Mucosa of descending colon (tissue), 3 donors: Measurements from ENCODE around the gene HS3ST2. TPM values are rescaled to one million over a fixed set of nuclear protein-coding genes. Genes with fewer than 3 reads are reported as not detected.

ENCODE experiments used
- ATAC-seq: fragments of 200-7000 bp; cut with Tn5 transposase; one replicate; pipeline ENCODE4 v1.9.1; 2020; ENCODE audit warnings: mild to moderate bottlenecking, moderate library complexity
- DNase-seq, 3 donors: peaks; one replicate each; pipeline ENCODE4 v3.0.0-alpha.2; 2020
- H3K36me3 ChIP-seq: fragments of 200-600 bp; one replicate; pipeline ENCODE4 v1.8.0; 2021; ENCODE audit warnings: low read depth, mild to moderate bottlenecking
- H3K4me1 ChIP-seq: fragments of 200-600 bp; one replicate; pipeline ENCODE4 v1.8.0; 2021; ENCODE audit warnings: low read depth, mild to moderate bottlenecking
- H3K4me3 ChIP-seq: fragments of 200-600 bp; one replicate; pipeline ENCODE4 v1.8.0; 2021; ENCODE audit warnings: mild to moderate bottlenecking
- H3K9me3 ChIP-seq: fragments of 200-600 bp; one replicate; pipeline ENCODE4 v1.8.0; 2021; ENCODE audit warnings: mild to moderate bottlenecking
- intact Hi-C, 2 donors: fragments of 100-400 bp; cut with DNase I in 1 of 2; cut with micrococcal nuclease in 1 of 2; formaldehyde crosslinking; loops; one replicate each; pipeline versions ENCODE4 v1.11.0 to v1.11.1; 2022; cut with DNase I, micrococcal nuclease
- long read RNA-seq, 2 donors: library from polyadenylated mRNA; unstranded; transcript quantifications; one replicate each; pipeline ENCODE4 v2.0.0, GENCODE V29; 2019 to 2021
- total RNA-seq, 3 donors: library from RNA; stranded (reverse); fragmentation: NEBNext Ultra II Directional in 2 of 3; extraction: Animal tissue kit (Norgen Biotek cat#: 25700) in 2 of 3; gene quantifications; one replicate each; pipeline versions ENCODE4 v1.2.1 to v1.2.4, GENCODE V29; 2021 to 2023
- TF ChIP-seq, protein P1 (sequence below): fragments of 200-600 bp; IDR thresholded peaks from one replicate; pipeline ENCODE4 v1.8.0; 2022; ENCODE audit warnings: antibody characterized with exemption, mild to moderate bottlenecking
- donor health status: DM: no; HTN: no; CAD: no; lungs with moderate emphysema.
- donor health status: DM: no; HTN: no; CAD: no.
- donor health status: DM: no; HTN: yes; CAD: no.

The HS3ST2 gene
- 1 to 10 TPM in 1 of 3 donors, under 1 TPM in 2; 0.20 to 1.6 (median 0.24) TPM for total RNA-seq
- long read RNA-seq, donor 1, partial matches to known transcripts, result 0 of 12 reads
- long read RNA-seq, donor 1, other reads (novel, unspliced or antisense), result 8 of 12 reads
- long read RNA-seq, donor 2, partial matches to known transcripts, result 0 of 1 reads
- long read RNA-seq, donor 2, other reads (novel, unspliced or antisense), result 0 of 1 reads

- TF ChIP-seq, protein P1, sequence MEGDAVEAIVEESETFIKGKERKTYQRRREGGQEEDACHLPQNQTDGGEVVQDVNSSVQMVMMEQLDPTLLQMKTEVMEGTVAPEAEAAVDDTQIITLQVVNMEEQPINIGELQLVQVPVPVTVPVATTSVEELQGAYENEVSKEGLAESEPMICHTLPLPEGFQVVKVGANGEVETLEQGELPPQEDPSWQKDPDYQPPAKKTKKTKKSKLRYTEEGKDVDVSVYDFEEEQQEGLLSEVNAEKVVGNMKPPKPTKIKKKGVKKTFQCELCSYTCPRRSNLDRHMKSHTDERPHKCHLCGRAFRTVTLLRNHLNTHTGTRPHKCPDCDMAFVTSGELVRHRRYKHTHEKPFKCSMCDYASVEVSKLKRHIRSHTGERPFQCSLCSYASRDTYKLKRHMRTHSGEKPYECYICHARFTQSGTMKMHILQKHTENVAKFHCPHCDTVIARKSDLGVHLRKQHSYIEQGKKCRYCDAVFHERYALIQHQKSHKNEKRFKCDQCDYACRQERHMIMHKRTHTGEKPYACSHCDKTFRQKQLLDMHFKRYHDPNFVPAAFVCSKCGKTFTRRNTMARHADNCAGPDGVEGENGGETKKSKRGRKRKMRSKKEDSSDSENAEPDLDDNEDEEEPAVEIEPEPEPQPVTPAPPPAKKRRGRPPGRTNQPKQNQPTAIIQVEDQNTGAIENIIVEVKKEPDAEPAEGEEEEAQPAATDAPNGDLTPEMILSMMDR, result no peak
These were observed at the start of gene HS3ST2 for GRCh38 chr16:22813948-22814710. TSS of gene HS3ST2 (plus strand) at chr16:22814162. CDS start at chr16:22814611, 449 bp downstream.

DNA sequence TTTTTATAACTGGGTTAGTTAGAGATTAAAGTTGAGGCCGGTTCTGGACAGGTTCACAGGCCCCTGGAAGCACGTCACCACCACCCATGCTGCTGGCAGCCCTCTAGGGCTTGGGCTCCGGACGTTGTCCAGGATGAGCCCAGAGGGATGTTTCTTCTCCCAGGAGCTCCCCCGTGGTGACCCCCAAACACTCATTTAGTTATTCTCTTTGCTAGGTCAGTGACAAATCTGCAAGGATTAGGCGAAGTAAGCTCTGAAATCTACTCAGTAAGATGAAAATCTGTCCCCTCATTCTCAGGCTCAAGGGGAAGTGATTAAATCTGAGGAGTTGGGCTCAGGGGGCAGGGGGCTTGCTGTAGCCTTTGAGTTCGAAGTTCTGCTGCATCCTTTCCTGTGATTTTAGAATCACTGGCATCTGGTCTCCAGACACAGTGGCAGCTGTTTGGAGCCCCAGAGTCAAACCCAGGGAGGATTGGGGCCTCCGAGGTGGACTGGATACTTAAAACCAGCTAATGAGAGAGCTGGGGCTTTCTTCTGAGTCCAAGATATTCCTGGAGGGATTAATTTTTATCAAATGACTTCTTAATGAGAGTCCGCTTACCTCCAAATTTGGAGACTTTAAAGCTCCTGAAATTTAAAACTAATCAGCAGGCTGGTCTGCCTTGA, 49.2 kb upstream of the HS3ST2 start:
- ATAC-seq (no peak), DNase-seq (no peak)
- no peak overlapping the region for H3K4me3 ChIP-seq
- H3K9me3 ChIP-seq, result no peaks in the 10 kb centered on the region
- intact Hi-C loops, result no loop called here
- H3K36me3 ChIP-seq, result no peaks in the 10 kb centered on the region
- no peaks in the 10 kb centered on the region for H3K4me1 ChIP-seq
- TF ChIP-seq, protein P1, result no peak

More at GRCh38 chr16:22813948-22814710, at the start of gene HS3ST2:
- intact Hi-C loops, result no loop called here
- peak; percentile 40 to 49 (median 45) for DNase-seq
- peaks cover 9% of the 10 kb centered on the region for H3K4me1 ChIP-seq
- ATAC-seq, result peak; percentile 76
- no peaks in the 10 kb centered on the region for H3K36me3 ChIP-seq
- no peaks in the 10 kb centered on the region for H3K9me3 ChIP-seq
- H3K4me3 ChIP-seq, result no peak within 1 kb of the TSS

DNA sequence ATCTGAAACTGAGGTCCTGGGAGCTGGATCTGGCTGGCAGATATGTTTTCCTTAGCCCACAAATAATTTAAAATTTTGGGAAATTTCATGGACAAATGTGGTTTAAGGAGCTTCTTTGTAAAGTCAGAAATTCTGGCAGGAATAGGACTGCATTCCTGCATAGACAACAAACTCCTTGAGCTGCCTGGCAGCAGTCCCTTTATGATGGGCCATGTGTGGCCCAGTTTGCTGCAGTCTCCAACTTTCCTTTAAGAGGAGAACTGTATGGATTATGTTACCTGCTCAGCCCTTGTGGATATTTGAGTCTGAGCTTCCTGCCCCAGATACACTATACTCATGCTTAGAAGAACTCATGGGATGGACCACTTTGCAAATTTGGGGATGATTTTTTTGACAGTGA, 48.5 kb upstream of the HS3ST2 start:
- H3K36me3 ChIP-seq, result no peaks in the 10 kb centered on the region
- intact Hi-C loops, result no loop called here
- ATAC-seq (no peak), DNase-seq (no peak)
- no peaks in the 10 kb centered on the region for H3K4me1 ChIP-seq
- TF ChIP-seq, protein P1, result no peak
- no peak overlapping the region for H3K4me3 ChIP-seq
- H3K9me3 ChIP-seq, result no peaks in the 10 kb centered on the region

GRCh38 chr16:22770866-22771265, 43.1 kb upstream of the HS3ST2 start:
- no peak for DNase-seq
- ATAC-seq, result no peak
- H3K4me1 ChIP-seq, result no peaks in the 10 kb centered on the region
- H3K4me3 ChIP-seq, result no peak overlapping the region
- intact Hi-C loops, result no loop called here
- no peaks in the 10 kb centered on the region for H3K9me3 ChIP-seq
- TF ChIP-seq, protein P1, result no peak
- H3K36me3 ChIP-seq, result no peaks in the 10 kb centered on the region

GRCh38 chr16:22771551-22771950, 42.4 kb upstream of the HS3ST2 start:
- intact Hi-C loops, result no loop called here
- DNase-seq, result no peak
- Histone ChIP-seq H3K4me3 (no peak overlapping the region), H3K9me3 (no peaks in the 10 kb centered on the region), H3K36me3 (no peaks in the 10 kb centered on the region), H3K4me1 (no peaks in the 10 kb centered on the region)
- no peak for ATAC-seq
- TF ChIP-seq, protein P1, result no peak
